K562 (cell line): Measurements from ENCODE around the gene FMNL1. TPM values are rescaled to one million over a fixed set of nuclear protein-coding genes. Genes with fewer than 3 reads are reported as not detected.

Experiments
- CCNT2 ChIP-seq: IDR thresholded peaks from 2 replicates; pipeline ENCODE4 v1.6.1; 2011; ENCODE audit warnings: borderline replicate concordance, low read depth, mild to moderate bottlenecking, moderate library complexity, mixed read lengths, low read length; ENCODE audit not compliant: insufficient read length; ENCODE audit errors: extremely low read depth
- FOXP4 ChIP-seq: sonication (generic); formaldehyde crosslinking; IDR thresholded peaks from 2 replicates; pipeline ENCODE4 v1.8.0; 2022; ENCODE audit warnings: mild to moderate bottlenecking, missing genetic modification reagents, borderline replicate concordance
- HDAC3 ChIP-seq: fragments of 450-650 bp; IDR thresholded peaks from 2 replicates; pipeline ENCODE4 v1.6.1; 2018; ENCODE audit warnings: borderline replicate concordance, mild to moderate bottlenecking, moderate library complexity; ENCODE audit not compliant: partially characterized antibody
- IRF2 ChIP-seq: sonication (generic); formaldehyde crosslinking; IDR thresholded peaks from 2 replicates; pipeline ENCODE4 v1.8.1; 2022; ENCODE audit warnings: mild to moderate bottlenecking, missing genetic modification reagents
- REST ChIP-seq, 2 experiments: fragments of 450-650 bp; formaldehyde crosslinking in 1 of 2; IDR thresholded peaks; 2 replicates each; pipeline versions ENCODE4 v1.4.0 to v1.6.1; 2014 to 2020; ENCODE audit warnings: mild to moderate bottlenecking in 2 of 2, borderline replicate concordance in 1 of 2, low read depth in 1 of 2
- SNIP1 ChIP-seq: fragments of 450-650 bp; IDR thresholded peaks from 2 replicates; pipeline ENCODE4 v1.7.1; 2017; ENCODE audit warnings: low read depth, mild to moderate bottlenecking
- polyA plus RNA-seq, 8 experiments: library from polyadenylated mRNA; depleted of rRNA in 4 of 8; stranded (reverse) in 5 of 8; unstranded in 3 of 8; fragments of >200 nt; fragmentation: Nextera tagmentation in 2 of 8; fragmentation: Illumina TruSeq in 1 of 8; extraction: Ambion mirVana in 2 of 8; extraction: Trizol in 1 of 8; gene quantifications; 2 replicates each; pipeline versions ENCODE4 v1.2.1 to v1.2.3, GENCODE V29; 2011 to 2014; ENCODE audit warnings: inconsistent platforms in 1 of 8, missing spikeins in 1 of 8
- total RNA-seq, 7 experiments: library from RNA; depleted of rRNA in 6 of 7; stranded (reverse); fragments of >200 nt in 6 of 7; fragmentation: Illumina TruSeq in 2 of 7; extraction: Trizol in 2 of 7; gene quantifications; 2 replicates each; pipeline versions ENCODE4 v1.2.1 to v1.2.3, GENCODE V29; 2011 to 2021; ENCODE audit warnings: low replicate concordance in 1 of 7
- TF ChIP-seq, protein P1 (sequence below): fragments of 250-450 bp; sonication (Bioruptor Pico); IDR thresholded peaks from 2 replicates; pipeline ENCODE4 v1.4.0; 2020
- TF ChIP-seq, protein P2 (sequence below): sonication (generic); formaldehyde crosslinking; IDR thresholded peaks from 2 replicates; pipeline ENCODE4 v1.8.0; 2022; ENCODE audit warnings: mild to moderate bottlenecking, missing genetic modification reagents

The FMNL1 gene
- total and polyA plus RNA-seq, 9 of the 15 experiments (the other 6 are each of a cell fraction or from before 2014, with no cell fraction given) = 0.70 to 36.6 (median 7.7) TPM

- TF ChIP-seq, protein P1, sequence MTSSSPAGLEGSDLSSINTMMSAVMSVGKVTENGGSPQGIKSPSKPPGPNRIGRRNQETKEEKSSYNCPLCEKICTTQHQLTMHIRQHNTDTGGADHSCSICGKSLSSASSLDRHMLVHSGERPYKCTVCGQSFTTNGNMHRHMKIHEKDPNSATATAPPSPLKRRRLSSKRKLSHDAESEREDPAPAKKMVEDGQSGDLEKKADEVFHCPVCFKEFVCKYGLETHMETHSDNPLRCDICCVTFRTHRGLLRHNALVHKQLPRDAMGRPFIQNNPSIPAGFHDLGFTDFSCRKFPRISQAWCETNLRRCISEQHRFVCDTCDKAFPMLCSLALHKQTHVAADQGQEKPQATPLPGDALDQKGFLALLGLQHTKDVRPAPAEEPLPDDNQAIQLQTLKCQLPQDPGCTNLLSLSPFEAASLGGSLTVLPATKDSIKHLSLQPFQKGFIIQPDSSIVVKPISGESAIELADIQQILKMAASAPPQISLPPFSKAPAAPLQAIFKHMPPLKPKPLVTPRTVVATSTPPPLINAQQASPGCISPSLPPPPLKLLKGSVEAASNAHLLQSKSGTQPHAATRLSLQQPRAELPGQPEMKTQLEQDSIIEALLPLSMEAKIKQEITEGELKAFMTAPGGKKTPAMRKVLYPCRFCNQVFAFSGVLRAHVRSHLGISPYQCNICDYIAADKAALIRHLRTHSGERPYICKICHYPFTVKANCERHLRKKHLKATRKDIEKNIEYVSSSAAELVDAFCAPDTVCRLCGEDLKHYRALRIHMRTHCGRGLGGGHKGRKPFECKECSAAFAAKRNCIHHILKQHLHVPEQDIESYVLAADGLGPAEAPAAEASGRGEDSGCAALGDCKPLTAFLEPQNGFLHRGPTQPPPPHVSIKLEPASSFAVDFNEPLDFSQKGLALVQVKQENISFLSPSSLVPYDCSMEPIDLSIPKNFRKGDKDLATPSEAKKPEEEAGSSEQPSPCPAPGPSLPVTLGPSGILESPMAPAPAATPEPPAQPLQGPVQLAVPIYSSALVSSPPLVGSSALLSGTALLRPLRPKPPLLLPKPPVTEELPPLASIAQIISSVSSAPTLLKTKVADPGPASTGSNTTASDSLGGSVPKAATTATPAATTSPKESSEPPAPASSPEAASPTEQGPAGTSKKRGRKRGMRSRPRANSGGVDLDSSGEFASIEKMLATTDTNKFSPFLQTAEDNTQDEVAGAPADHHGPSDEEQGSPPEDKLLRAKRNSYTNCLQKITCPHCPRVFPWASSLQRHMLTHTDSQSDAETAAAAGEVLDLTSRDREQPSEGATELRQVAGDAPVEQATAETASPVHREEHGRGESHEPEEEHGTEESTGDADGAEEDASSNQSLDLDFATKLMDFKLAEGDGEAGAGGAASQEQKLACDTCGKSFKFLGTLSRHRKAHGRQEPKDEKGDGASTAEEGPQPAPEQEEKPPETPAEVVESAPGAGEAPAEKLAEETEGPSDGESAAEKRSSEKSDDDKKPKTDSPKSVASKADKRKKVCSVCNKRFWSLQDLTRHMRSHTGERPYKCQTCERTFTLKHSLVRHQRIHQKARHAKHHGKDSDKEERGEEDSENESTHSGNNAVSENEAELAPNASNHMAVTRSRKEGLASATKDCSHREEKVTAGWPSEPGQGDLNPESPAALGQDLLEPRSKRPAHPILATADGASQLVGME (CRISPR knock-in tag) = no peak
- TF ChIP-seq, protein P2, sequence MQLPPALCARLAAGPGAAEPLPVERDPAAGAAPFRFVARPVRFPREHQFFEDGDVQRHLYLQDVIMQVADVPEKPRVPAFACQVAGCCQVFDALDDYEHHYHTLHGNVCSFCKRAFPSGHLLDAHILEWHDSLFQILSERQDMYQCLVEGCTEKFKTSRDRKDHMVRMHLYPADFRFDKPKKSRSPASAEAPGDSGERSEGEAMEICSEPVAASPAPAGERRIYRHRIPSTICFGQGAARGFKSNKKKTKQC = no peak
- no peak for TF ChIP-seq SNIP1
- no peak for TF ChIP-seq REST (IDR thresholded peaks at IDR 0.05; ENCODE audit: borderline replicate concordance)
- no peak for TF ChIP-seq REST (CRISPR knock-in tag; IDR thresholded peaks at IDR 0.05; ENCODE audit: low read depth)
- TF ChIP-seq IRF2 (CRISPR knock-in tag) = no peak
- TF ChIP-seq CCNT2 = peak; percentile 46
- no peak for TF ChIP-seq HDAC3
- no peak for TF ChIP-seq FOXP4 (CRISPR knock-in tag)
These were observed 25.9 kb downstream of the FMNL1 start (continued) for GRCh38 chr17:45247429-45248131.
